ENCODE measurements around the gene PCYOX1L. TPM values are rescaled to one million over a fixed set of nuclear protein-coding genes. Genes with fewer than 3 reads are reported as not detected.
"Not testable (repeated sequence)": the region's sequence is repeated elsewhere in the genome, so short reads cannot be mapped to it uniquely, and the experiment has no call there.

Gene PCYOX1L
- total RNA-seq, 1 experiment from 2014 or later: 15.3 TPM

GRCh38 chr5:149397530-149397929 is 39.7 kb downstream of the PCYOX1L start:
- Histone ChIP-seq H3K9me3 (ENCODE audit: control insufficient read depth, low read depth, low read length) (no peaks in the 10 kb centered on the region), H3K23ac (ENCODE audit: insufficient read length, low read depth, low read length) (no peak overlapping the region), H3K14ac (ENCODE audit: insufficient read depth, low read length) (no peak overlapping the region), H3K79me1 (ENCODE audit: insufficient read depth, low read depth, low read length, poor library complexity, severe bottlenecking) (no peaks in the 10 kb centered on the region), H2AFZ (ENCODE audit: low read length) (no peak overlapping the region), H2BK120ac (ENCODE audit: low read depth, low read length, poor library complexity, severe bottlenecking) (no peak overlapping the region), H2BK15ac (ENCODE audit: low read depth, low read length) (no peak overlapping the region), H4K5ac (ENCODE audit: insufficient read length, low read depth, low read length) (no peak overlapping the region), H4K91ac (ENCODE audit: insufficient read length, low read depth, low read length) (no peak overlapping the region), H3K4ac (ENCODE audit: low read depth, low read length) (no peak overlapping the region), H4K8ac (replicated peaks; ENCODE audit: insufficient read length, low read depth, low read length) (no peak overlapping the region), H3K27me3 (ENCODE audit: insufficient read depth, low read length) (no peaks in the 10 kb centered on the region), H3K4me1 (ENCODE audit: insufficient read depth, low read length) (no peaks in the 10 kb centered on the region), H3K4me2 (ENCODE audit: insufficient read depth, insufficient read length, low read length) (no peak overlapping the region), H3K18ac (ENCODE audit: insufficient read length, low read depth, low read length) (no peak overlapping the region), H3K27ac (ENCODE audit: insufficient read length, low read depth, low read length) (no peak overlapping the region), H3K23me2 (ENCODE audit: insufficient read length, low read depth, low read length, poor library complexity, severe bottlenecking) (no peaks in the 10 kb centered on the region), H3K79me2 (ENCODE audit: insufficient read depth, low read length) (no peaks in the 10 kb centered on the region), H2BK20ac (ENCODE audit: low read depth, low read length, poor library complexity, severe bottlenecking) (no peak overlapping the region), H3K9ac (ENCODE audit: extremely low read depth, insufficient read length, low read length) (no peak overlapping the region), H2BK5ac (ENCODE audit: insufficient read length, low read length) (no peak overlapping the region), H3T11ph (ENCODE audit: low read length) (no peak overlapping the region), H4K20me1 (ENCODE audit: control insufficient read depth, insufficient read depth, insufficient read length) (no peaks in the 10 kb centered on the region), H2BK12ac (ENCODE audit: insufficient read length, low read depth, low read length) (no peak overlapping the region), H3K56ac (ENCODE audit: insufficient read length, low read depth, low read length) (no peak overlapping the region), H2AK5ac (ENCODE audit: insufficient read length, low read length) (no peak overlapping the region)
- DNase-seq: no peak
- TF ChIP-seq CTCF (conservative IDR thresholded peaks at IDR 0.05): no peak
- Mint-ChIP-seq H3K27me3 (ENCODE audit: low read depth) (no peaks in the 10 kb centered on the region), H3K27ac (no peak overlapping the region), H3K4me3 (no peak overlapping the region), H3K9me3 (no peaks in the 10 kb centered on the region), H3K36me3 (ENCODE audit: insufficient read depth in 1 of 3, low read depth in 3 of 3) (no peaks in the 10 kb centered on the region; a peak in 1 of 7 replicates), H3K4me1 (peaks cover 8 to 18% of the 10 kb centered on the region in 2 experiments; a peak in 3 of 4 replicates)
- WGBS (ENCODE audit: extremely low coverage, insufficient read length, low lambda C conversion rate): no CpG with 5 or more reads among the region's 6 CpGs

GRCh38 chr5:149398747-149399266 is 41.0 kb downstream of the PCYOX1L start:
- not testable (repeated sequence) for H3K36me3 Mint-ChIP-seq (ENCODE audit: insufficient read depth in 1 of 3, low read depth in 3 of 3); H3K79me2 ChIP-seq (ENCODE audit: insufficient read depth, low read length); H2BK20ac ChIP-seq (ENCODE audit: low read depth, low read length, poor library complexity, severe bottlenecking); H4K91ac ChIP-seq (ENCODE audit: insufficient read length, low read depth, low read length); H3K9me3 Mint-ChIP-seq; H3K79me1 ChIP-seq (ENCODE audit: insufficient read depth, low read depth, low read length, poor library complexity, severe bottlenecking); H3K27me3 ChIP-seq (ENCODE audit: insufficient read depth, low read length); H4K5ac ChIP-seq (ENCODE audit: insufficient read length, low read depth, low read length); DNase-seq; H2AK5ac ChIP-seq (ENCODE audit: insufficient read length, low read length); H2BK12ac ChIP-seq (ENCODE audit: insufficient read length, low read depth, low read length); H3K56ac ChIP-seq (ENCODE audit: insufficient read length, low read depth, low read length); H3K14ac ChIP-seq (ENCODE audit: insufficient read depth, low read length); H2BK5ac ChIP-seq (ENCODE audit: insufficient read length, low read length); H3K27ac ChIP-seq (ENCODE audit: insufficient read length, low read depth, low read length); H3K4ac ChIP-seq (ENCODE audit: low read depth, low read length); H4K20me1 ChIP-seq (ENCODE audit: control insufficient read depth, insufficient read depth, insufficient read length); H3K4me3 Mint-ChIP-seq; H3K4me1 ChIP-seq (ENCODE audit: insufficient read depth, low read length); H3K9me3 ChIP-seq (ENCODE audit: control insufficient read depth, low read depth, low read length); H3K27me3 Mint-ChIP-seq (ENCODE audit: low read depth); H3K23me2 ChIP-seq (ENCODE audit: insufficient read length, low read depth, low read length, poor library complexity, severe bottlenecking); H3K9ac ChIP-seq (ENCODE audit: extremely low read depth, insufficient read length, low read length); H4K8ac ChIP-seq (replicated peaks; ENCODE audit: insufficient read length, low read depth, low read length); H3K27ac Mint-ChIP-seq; H2BK120ac ChIP-seq (ENCODE audit: low read depth, low read length, poor library complexity, severe bottlenecking); H3K4me2 ChIP-seq (ENCODE audit: insufficient read depth, insufficient read length, low read length); H3K18ac ChIP-seq (ENCODE audit: insufficient read length, low read depth, low read length); H2AFZ ChIP-seq (ENCODE audit: low read length); H3T11ph ChIP-seq (ENCODE audit: low read length); H3K23ac ChIP-seq (ENCODE audit: insufficient read length, low read depth, low read length); H2BK15ac ChIP-seq (ENCODE audit: low read depth, low read length)
- no CpG with 5 or more reads among the region's 7 CpGs for WGBS (ENCODE audit: extremely low coverage, insufficient read length, low lambda C conversion rate)
- H3K4me1 Mint-ChIP-seq: peaks cover 8 to 20% of the 10 kb centered on the region in 2 experiments; a peak in 3 of 4 replicates

Data from H9 (cell line).